HepG2 (cell line): ENCODE measurements around the gene TRIM31. TPM values are rescaled to one million over a fixed set of nuclear protein-coding genes. Genes with fewer than 3 reads are reported as not detected.

Experiments
- KDM6A ChIP-seq: IDR thresholded peaks from 2 replicates; pipeline ENCODE4 v1.6.1; 2016; ENCODE audit warnings: low read depth
- KLF15 ChIP-seq: sonication (generic); formaldehyde crosslinking; IDR thresholded peaks from 2 replicates; pipeline ENCODE4 v1.8.1; 2023; ENCODE audit warnings: borderline replicate concordance, mild to moderate bottlenecking, inconsistent platforms, missing genetic modification reagents, mixed read lengths
- MBNL3 ChIP-seq: fragments of 250-450 bp; sonication (Bioruptor Pico); conservative IDR thresholded peaks from 2 replicates; pipeline ENCODE4 v1.8.0; 2022; ENCODE audit warnings: mild to moderate bottlenecking, inconsistent platforms
- NCOA5 ChIP-seq: sonication (generic); formaldehyde crosslinking; IDR thresholded peaks from 2 replicates; pipeline ENCODE4 v1.4.0; 2020; ENCODE audit warnings: missing genetic modification reagents
- NCOR1 ChIP-seq: fragments of 200-600 bp; sonication (generic); IDR thresholded peaks from 2 replicates; pipeline ENCODE4 v1.7.0; 2017; ENCODE audit warnings: antibody characterized with exemption, low read length, borderline replicate concordance
- NFIC ChIP-seq: IDR thresholded peaks from 2 replicates; pipeline ENCODE4 v1.6.1; 2012; ENCODE audit warnings: mild to moderate bottlenecking, low read length, inconsistent platforms
- NR2C2 ChIP-seq: sonication (generic); formaldehyde crosslinking; IDR thresholded peaks from 2 replicates; pipeline ENCODE4 v1.4.0; 2020; ENCODE audit warnings: missing genetic modification reagents, mild to moderate bottlenecking, moderate library complexity, borderline replicate concordance
- ONECUT2 ChIP-seq: sonication (generic); formaldehyde crosslinking; IDR thresholded peaks from 2 replicates; pipeline ENCODE4 v1.4.0; 2020; ENCODE audit warnings: missing genetic modification reagents
- RARA ChIP-seq: IDR thresholded peaks from 2 replicates; pipeline ENCODE4 v1.6.1; 2016; ENCODE audit warnings: missing genetic modification reagents, missing compliant biosample characterization
- STAT5B ChIP-seq: sonication (generic); formaldehyde crosslinking; IDR thresholded peaks from 2 replicates; pipeline ENCODE4 v1.4.0; 2020; ENCODE audit warnings: missing genetic modification reagents
- ZBTB1 ChIP-seq: sonication (generic); formaldehyde crosslinking; IDR thresholded peaks from 2 replicates; pipeline ENCODE4 v1.4.0; 2020; ENCODE audit warnings: missing genetic modification reagents, borderline replicate concordance
- ZBTB7A ChIP-seq: sonication (generic); formaldehyde crosslinking; IDR thresholded peaks from 2 replicates; pipeline ENCODE4 v1.8.0; 2022; ENCODE audit warnings: mild to moderate bottlenecking, missing genetic modification reagents
- ZNF557 ChIP-seq: sonication (generic); formaldehyde crosslinking; IDR thresholded peaks from 2 replicates; pipeline ENCODE4 v1.4.0; 2020; ENCODE audit warnings: missing genetic modification reagents
- ZNF7 ChIP-seq: IDR thresholded peaks from 2 replicates; pipeline ENCODE4 v1.6.1; 2016; ENCODE audit warnings: missing biosample characterization, missing genetic modification reagents
- ZNF720 ChIP-seq: sonication (generic); formaldehyde crosslinking; IDR thresholded peaks from 2 replicates; pipeline ENCODE4 v1.4.0; 2020; ENCODE audit warnings: missing genetic modification reagents
- ZSCAN25 ChIP-seq: sonication (generic); formaldehyde crosslinking; IDR thresholded peaks from 2 replicates; pipeline ENCODE4 v1.8.0; 2022; ENCODE audit warnings: mild to moderate bottlenecking, missing genetic modification reagents
- polyA plus RNA-seq, 8 experiments: library from polyadenylated mRNA; depleted of rRNA in 3 of 8; stranded (reverse) in 7 of 8; unstranded in 1 of 8; fragments of >200 nt; fragmentation: Illumina TruSeq in 4 of 8; extraction: Trizol in 4 of 8; gene quantifications; 2 replicates each; pipeline versions ENCODE4 v1.2.1 to v1.2.3, GENCODE V29; 2011 to 2016; ENCODE audit warnings: low read depth in 4 of 8, missing spikeins in 1 of 8, mixed read lengths in 1 of 8; ENCODE audit not compliant: insufficient read depth in 1 of 8
- total RNA-seq, 5 experiments: library from RNA; depleted of rRNA; stranded (reverse); fragments of >200 nt; fragmentation: Illumina TruSeq; extraction: Trizol; gene quantifications; 2 replicates each; pipeline ENCODE4 v1.2.3, GENCODE V29; 2016; ENCODE audit warnings: low read depth in 1 of 5
- TF ChIP-seq, protein P1 (sequence below): IDR thresholded peaks from 2 replicates; pipeline ENCODE4 v1.6.1; 2016; ENCODE audit warnings: low read depth
- TF ChIP-seq, protein P2 (sequence below): sonication (generic); formaldehyde crosslinking; IDR thresholded peaks from 2 replicates; pipeline ENCODE4 v1.5.1; 2020; ENCODE audit warnings: missing genetic modification reagents, mild to moderate bottlenecking, borderline replicate concordance
- TF ChIP-seq, protein P3 (sequence below): sonication (generic); formaldehyde crosslinking; IDR thresholded peaks from 2 replicates; pipeline ENCODE4 v1.4.0; 2020; ENCODE audit warnings: missing genetic modification reagents, borderline replicate concordance
- TF ChIP-seq, protein P4 (sequence below): sonication (generic); formaldehyde crosslinking; IDR thresholded peaks from 2 replicates; pipeline ENCODE4 v1.8.1; 2023; ENCODE audit warnings: mild to moderate bottlenecking, inconsistent platforms, moderate library complexity, missing genetic modification reagents, borderline replicate concordance
- TF ChIP-seq, protein P5 (sequence below): sonication (generic); formaldehyde crosslinking; IDR thresholded peaks from 2 replicates; pipeline ENCODE4 v1.5.0; 2020; ENCODE audit warnings: missing genetic modification reagents
- TF ChIP-seq, protein P6 (sequence below): sonication (generic); formaldehyde crosslinking; conservative IDR thresholded peaks from 2 replicates; pipeline ENCODE4 v1.4.0; 2020; ENCODE audit warnings: missing genetic modification reagents

TRIM31 gene
- total and polyA plus RNA-seq, 2 of the 13 experiments (the other 11 are each of a cell fraction or from before 2014, with no cell fraction given) = 0.13 to 0.51 TPM

DNA sequence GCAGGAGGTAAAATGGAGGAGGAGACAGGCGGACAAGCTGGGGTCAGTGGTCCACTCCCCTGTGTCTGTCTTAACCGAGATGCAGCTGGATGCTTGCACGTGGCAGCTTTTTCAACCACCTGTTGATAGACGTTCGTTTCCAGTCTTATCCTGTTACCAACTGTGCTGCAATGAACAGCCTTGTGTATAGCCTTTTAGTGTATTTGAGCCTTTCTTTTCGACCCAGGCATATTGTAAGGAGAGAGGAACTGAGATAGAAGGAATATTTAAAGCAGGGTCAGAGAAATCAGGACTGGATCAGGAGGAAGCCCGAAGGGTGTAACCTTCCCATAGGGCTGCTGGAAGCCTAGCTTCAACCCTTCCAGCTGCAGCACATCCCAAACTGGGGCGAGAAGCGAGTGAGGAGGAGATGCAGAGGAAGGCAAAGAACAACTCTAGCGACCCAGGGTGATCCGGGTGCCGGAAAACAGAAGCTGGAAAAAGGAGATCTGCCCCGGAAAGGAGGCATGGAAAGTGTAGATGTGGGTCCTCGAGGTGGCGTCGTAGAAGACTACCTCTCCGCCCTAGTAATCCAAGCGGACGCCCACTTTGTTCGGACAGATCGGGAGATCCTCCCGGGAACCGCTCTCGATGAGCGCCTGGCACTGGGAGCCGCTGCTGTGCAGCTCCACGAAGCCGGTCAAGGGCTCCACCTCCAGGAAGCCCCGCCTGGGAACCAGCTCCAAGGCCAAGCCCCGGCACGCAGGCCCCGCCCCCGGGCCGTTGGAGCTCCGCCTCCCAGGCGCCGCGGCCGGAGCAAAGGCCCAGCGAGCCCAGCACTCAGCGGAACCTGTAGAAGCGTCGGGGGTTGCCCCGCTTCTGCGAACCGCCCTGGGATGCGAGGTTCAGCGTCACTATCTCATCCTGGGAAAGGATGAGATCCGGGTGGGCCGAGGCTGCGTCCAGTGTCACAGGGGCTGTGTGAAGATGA is 11.2 kb downstream of the TRIM31 start (continued):
- TF ChIP-seq, protein P1, sequence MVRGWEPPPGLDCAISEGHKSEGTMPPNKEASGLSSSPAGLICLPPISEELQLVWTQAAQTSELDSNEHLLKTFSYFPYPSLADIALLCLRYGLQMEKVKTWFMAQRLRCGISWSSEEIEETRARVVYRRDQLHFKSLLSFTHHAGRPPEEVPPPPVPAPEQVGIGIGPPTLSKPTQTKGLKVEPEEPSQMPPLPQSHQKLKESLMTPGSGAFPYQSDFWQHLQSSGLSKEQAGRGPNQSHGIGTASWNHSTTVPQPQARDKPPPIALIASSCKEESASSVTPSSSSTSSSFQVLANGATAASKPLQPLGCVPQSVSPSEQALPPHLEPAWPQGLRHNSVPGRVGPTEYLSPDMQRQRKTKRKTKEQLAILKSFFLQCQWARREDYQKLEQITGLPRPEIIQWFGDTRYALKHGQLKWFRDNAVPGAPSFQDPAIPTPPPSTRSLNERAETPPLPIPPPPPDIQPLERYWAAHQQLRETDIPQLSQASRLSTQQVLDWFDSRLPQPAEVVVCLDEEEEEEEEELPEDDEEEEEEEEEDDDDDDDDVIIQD (CRISPR knock-in tag) = 0 out of 2 replicates have a peak, but pooled peaks have one; percentile 56
- TF ChIP-seq ZBTB7A (no peak), NFIC (no peak), NCOR1 (no peak), NCOA5 (CRISPR knock-in tag) (no peak), NR2C2 (CRISPR knock-in tag) (0 out of 2 replicates have a peak, but pooled peaks have one; percentile 12), ZNF720 (CRISPR knock-in tag) (no peak), STAT5B (peak; percentile 68; the same call in 1 of the 2 replicates), ZSCAN25 (CRISPR knock-in tag) (peak; percentile 50; the same call in 1 of the 2 replicates), ZNF7 (CRISPR knock-in tag) (peak; percentile 9; the same call in 1 of the 2 replicates), MBNL3 (no peak), ZBTB1 (CRISPR knock-in tag) (0 out of 2 replicates have a peak, but pooled peaks have one; percentile 10), ZNF557 (CRISPR knock-in tag) (no peak), RARA (CRISPR knock-in tag) (peak; percentile 48), KDM6A (CRISPR knock-in tag) (no peak), KLF15 (peak; percentile 72; the same call in 1 of the 2 replicates), ONECUT2 (CRISPR knock-in tag) (no peak; the same call in 1 of the 2 replicates)
- TF ChIP-seq, protein P2, sequence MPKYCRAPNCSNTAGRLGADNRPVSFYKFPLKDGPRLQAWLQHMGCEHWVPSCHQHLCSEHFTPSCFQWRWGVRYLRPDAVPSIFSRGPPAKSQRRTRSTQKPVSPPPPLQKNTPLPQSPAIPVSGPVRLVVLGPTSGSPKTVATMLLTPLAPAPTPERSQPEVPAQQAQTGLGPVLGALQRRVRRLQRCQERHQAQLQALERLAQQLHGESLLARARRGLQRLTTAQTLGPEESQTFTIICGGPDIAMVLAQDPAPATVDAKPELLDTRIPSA (CRISPR knock-in tag) = no peak
- TF ChIP-seq, protein P3, sequence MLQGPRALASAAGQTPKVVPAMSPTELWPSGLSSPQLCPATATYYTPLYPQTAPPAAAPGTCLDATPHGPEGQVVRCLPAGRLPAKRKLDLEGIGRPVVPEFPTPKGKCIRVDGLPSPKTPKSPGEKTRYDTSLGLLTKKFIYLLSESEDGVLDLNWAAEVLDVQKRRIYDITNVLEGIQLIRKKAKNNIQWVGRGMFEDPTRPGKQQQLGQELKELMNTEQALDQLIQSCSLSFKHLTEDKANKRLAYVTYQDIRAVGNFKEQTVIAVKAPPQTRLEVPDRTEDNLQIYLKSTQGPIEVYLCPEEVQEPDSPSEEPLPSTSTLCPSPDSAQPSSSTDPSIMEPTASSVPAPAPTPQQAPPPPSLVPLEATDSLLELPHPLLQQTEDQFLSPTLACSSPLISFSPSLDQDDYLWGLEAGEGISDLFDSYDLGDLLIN (CRISPR knock-in tag) = no peak
- TF ChIP-seq, protein P4, sequence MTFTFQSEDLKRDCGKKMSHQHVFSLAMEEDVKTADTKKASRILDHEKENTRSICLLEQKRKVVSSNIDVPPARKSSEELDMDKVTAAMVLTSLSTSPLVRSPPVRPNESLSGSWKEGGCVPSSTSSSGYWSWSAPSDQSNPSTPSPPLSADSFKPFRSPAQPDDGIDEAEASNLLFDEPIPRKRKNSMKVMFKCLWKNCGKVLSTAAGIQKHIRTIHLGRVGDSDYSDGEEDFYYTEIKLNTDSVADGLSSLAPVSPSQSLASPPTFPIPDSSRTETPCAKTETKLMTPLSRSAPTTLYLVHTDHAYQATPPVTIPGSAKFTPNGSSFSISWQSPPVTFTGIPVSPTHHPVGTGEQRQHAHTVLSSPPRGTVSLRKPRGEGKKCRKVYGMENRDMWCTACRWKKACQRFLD (CRISPR knock-in tag) = peak; percentile 21; the same call in 1 of the 2 replicates
- TF ChIP-seq, protein P5, sequence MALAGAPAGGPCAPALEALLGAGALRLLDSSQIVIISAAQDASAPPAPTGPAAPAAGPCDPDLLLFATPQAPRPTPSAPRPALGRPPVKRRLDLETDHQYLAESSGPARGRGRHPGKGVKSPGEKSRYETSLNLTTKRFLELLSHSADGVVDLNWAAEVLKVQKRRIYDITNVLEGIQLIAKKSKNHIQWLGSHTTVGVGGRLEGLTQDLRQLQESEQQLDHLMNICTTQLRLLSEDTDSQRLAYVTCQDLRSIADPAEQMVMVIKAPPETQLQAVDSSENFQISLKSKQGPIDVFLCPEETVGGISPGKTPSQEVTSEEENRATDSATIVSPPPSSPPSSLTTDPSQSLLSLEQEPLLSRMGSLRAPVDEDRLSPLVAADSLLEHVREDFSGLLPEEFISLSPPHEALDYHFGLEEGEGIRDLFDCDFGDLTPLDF (CRISPR knock-in tag) = no peak
- TF ChIP-seq, protein P6, sequence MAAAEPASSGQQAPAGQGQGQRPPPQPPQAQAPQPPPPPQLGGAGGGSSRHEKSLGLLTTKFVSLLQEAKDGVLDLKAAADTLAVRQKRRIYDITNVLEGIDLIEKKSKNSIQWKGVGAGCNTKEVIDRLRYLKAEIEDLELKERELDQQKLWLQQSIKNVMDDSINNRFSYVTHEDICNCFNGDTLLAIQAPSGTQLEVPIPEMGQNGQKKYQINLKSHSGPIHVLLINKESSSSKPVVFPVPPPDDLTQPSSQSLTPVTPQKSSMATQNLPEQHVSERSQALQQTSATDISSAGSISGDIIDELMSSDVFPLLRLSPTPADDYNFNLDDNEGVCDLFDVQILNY (CRISPR knock-in tag) = no peak; the same call in 1 of the 2 replicates
